GM18517 (cell line): Measurements from ENCODE around the gene CHMP4A.
A peak's percentile ranks its signal among the peaks of the same experiment; 100 is the strongest.

Source experiments
- ATAC-seq: cut with Tn5 transposase; IDR thresholded peaks from one replicate; pipeline ENCODE4 v1.9.1; 2021; ENCODE audit warnings: mild to moderate bottlenecking, moderate library complexity; ENCODE audit not compliant: unreplicated experiment

The CHMP4A gene, protein sequence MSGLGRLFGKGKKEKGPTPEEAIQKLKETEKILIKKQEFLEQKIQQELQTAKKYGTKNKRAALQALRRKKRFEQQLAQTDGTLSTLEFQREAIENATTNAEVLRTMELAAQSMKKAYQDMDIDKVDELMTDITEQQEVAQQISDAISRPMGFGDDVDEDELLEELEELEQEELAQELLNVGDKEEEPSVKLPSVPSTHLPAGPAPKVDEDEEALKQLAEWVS

DNA sequence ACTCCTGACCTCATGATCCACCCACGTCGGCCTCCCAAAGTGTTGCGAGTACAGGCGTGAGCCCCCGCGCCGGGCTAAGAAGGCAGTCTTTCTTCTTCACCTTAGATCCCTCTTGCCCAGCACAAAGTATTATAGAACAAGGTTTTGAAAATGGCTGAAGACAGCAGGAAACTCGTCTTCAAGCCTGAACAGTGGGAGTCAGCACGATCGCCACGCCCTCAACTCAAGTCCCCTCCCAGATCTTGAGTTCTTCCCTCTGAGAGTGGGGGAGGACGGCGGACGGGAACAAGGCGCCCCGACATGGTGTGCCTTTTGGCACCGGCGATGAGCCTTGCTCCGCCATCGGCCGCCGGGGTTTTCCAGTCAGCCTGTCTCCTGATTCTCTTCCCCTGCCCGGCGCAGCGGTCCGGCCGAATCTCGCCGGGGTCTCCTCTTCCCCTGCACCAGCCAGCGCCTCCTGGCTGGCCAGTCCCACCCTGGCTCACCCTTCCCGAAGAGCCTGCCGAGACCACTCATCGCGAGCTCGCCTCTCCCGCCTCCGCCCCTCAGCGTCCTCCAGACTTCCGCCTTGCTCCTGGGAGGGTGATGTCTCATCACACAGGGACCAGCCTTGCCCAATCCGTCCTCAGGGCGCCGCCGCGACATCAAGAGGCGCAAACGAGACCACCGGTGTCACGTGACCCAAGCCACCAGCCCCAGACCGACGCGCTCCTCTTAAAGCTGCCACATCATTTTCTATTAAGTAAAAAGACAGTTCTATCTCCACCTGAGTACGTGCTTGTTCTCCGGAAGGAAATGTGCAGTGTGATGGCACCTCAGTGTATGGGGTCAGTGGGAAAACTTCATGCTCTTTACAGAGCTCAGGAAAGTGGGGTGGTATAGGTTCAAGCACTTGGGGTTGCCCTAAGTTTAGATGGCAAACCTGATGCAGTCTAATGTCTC lies at the start of gene CHMP4A:
Gene CHMP4A, minus strand, starts transcription at position 565 of the 942 bp plus-strand sequence. Its CDS starts 49 bp downstream, at position 516.
- ATAC-seq: peak; percentile 79

DNA sequence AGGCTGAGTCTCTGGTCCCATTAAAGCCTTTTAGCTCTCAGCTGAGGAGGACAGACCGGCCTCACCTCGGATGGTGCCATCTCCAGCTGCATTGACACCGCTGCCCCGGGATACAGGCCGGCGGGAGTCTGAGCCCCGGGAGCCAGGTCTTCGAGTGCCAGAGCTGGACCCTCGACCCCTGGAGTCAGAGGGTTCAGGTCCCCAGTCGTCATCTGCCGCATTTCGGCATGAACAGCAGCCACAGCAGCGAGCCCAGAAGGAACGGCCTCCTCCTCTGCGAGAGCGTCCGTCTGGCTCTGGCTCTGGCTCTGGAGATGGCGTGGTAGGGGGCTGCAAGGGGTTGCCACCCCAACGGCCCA lies 48.7 kb upstream of the CHMP4A start:
- no peak for ATAC-seq

DNA sequence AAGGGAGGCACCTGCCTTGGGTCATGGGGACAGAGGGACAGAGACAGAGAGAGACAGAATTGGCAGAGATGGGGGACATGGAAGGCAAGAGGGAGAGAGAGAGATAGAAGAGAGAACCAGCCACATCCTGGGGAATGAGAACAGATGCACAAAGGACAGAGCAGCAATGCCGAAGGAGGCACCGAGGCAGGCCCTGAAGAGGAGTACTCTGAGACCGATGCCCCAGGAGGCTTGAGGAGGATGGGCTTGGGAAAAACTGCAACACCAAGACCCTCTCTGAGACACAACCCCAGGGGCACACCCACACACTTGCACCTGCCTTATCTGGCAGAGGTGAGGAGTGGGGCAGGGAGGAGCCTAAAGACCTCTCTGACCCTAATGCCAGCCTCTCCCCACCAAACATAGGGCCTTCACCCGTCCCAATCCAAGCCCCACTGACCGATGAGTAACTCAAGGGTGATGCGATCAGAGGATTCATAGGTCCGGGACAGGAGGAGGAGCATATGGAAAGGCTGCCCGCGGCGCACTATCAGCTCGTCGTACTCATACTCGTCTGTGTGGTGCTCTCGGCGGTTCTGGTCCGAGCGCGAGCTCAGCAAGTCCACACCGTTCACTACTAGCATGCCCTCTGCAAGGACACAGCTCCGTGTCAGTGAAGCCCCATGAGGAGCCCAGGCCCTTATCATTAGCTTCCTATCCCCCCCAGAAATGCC lies 48.1 kb upstream of the CHMP4A start:
- ATAC-seq: no peak

DNA sequence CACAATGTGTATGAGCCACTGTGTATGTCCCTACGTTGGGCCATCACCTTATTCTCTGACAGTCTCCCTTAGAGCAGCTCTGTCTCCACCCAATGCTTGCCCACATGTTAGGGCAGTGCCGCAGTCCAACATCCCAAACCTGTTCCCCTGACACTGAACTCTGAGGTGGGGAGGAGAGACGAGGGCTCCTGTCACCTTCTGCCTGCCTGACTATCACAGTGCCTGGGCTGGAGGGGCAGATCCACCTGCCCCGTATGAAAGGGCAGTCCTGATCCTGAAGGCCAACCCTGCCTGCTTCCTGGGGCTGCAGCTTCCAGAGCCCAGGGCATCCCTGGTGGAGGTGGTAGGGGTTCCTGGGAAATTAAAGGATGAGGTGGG lies 47.5 kb upstream of the CHMP4A start:
- no peak for ATAC-seq

DNA sequence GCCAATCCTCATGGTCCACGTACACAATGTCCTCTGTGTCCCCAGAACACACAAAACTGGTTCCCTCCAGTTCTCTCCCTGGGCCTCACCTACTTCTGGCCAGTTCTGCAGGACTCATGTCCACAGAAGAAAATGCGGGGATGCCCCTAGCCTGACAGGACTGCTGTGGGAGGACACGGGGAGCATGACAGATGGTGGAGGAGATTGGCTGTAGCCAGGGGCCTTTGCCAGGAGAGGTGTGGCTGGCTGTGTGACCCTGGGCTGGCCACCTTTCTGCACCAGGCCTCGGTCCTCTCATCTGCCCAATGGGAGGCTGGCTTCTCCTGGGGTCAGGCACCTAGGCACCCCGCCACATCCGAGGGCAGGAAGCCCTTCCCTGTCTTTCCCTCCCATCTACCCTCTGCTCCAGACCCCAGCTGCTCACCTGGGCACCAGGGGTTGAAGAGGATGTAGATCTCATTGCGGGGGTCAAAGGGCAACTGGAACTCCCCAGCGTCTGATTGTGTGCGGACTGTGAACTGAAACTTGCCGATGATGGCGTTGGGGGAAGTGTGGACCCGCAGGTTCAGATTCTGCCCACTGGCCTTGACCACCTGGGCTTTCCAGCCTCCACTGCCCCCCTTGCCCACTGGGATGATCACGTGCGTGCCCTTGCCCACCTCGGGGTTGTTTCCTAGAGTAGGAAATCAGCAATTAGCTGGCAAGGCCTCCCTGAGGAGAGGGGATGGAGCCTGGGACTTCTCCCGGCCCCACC lies 46.9 kb upstream of the CHMP4A start:
- ATAC-seq: no peak

DNA sequence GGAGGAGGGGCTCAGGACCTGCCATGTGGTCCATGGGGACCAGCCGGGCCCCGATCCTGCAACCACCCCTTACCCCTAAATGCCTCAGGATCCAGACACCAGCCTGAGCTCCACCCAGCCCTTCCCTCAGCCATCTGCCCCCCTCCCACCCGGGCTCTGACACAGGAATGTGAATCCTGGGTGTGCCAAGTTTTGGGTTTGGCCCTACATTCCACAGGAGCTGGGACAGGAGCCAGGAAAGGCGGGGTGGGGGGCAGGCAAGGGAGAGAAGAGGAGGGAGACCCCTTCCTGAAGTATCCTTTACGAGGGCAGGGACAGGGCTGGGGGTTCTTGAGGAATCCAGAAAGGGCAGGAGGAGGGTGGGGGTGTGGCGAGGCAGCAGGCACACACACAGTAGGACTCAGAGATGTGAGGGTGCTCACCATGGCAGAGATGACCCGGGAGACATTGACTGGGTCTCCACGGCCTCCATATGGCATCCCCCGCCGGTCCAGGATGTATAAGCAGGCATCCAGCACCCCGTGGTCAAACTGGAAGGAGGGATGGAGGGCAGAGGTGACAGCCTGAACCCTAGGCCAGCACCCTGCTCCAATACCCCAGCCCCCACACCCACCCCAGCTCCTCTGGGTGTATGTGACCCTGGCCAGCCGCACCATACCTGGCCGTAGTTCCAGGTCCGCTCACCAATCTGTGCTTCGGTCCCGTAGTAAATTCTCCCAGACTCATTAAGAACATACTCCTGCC lies 46.2 kb upstream of the CHMP4A start:
- no peak for ATAC-seq

DNA sequence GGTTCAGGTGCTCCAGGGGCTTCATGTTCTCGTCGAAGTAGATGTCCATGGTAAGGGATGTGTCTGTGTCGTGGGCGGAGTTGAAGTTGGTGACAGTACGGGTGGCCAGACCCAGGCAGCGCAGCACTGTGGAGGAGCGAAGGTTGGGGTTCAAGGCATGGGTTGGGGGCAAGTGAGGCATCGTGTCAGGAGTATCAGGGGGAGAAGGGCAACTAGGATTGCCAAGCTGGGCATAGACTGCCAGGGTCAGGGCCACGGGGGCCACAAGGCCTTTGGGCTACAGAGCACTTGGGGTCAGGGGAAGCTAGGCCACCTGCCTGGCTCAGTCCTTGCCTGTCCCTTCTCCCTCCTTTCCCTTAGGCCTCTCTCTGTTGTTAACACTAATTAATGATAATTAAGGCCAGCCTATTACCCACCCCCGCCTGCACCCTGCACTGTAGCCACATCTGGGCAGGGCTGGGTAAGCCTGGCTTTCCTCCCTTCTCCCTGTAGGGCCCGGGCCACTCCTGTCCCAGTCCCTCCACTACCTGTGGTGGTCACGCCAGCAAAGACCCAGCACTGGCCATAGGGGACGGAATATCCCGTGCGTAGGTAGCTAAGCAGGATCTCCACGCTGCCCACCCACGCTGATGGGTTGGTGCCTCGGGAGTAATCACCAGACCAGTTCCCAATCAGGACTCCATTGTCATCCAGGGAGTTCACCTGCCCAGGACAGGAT lies 45.4 kb upstream of the CHMP4A start:
- no peak for ATAC-seq

DNA sequence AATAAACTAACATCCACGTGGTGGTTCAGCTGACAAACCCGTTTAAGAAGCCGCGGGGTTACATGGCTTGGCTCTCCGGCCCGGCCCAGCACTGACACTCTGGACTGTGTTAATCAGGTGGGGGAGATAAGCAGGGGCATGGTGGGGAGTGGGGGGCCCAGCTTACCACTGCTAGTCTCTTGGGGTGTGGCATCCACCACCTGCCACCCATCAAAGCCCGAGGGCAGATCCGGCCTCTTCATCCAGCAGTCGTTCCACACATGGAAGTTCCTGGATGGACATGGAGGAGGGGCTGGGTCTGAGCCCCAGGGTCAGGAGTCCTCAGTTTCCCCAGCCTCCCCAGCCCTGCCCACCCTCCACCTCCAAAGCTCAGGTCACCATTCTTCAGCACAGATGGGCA lies 44.8 kb upstream of the CHMP4A start:
- ATAC-seq: no peak

DNA sequence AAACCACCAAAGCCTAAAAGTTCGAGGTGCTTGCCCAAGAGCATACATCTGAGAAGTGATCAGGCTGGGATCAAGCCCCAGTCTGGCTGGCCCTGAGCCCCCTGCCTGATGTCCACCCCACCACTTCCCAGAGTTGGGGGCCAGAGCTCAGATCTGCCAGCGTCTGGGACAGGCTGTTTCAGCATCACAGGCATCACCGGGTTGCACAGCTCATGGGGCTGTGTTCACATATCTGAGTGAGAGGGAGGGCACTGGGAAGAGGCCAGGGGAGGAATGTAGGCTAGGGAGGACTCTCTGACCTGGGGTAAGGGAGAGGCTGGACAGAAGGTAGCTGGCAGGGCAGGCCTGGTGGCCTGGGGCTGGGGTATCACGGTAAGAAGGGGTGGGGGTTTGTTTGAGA lies 43.7 kb upstream of the CHMP4A start:
- ATAC-seq: no peak

DNA sequence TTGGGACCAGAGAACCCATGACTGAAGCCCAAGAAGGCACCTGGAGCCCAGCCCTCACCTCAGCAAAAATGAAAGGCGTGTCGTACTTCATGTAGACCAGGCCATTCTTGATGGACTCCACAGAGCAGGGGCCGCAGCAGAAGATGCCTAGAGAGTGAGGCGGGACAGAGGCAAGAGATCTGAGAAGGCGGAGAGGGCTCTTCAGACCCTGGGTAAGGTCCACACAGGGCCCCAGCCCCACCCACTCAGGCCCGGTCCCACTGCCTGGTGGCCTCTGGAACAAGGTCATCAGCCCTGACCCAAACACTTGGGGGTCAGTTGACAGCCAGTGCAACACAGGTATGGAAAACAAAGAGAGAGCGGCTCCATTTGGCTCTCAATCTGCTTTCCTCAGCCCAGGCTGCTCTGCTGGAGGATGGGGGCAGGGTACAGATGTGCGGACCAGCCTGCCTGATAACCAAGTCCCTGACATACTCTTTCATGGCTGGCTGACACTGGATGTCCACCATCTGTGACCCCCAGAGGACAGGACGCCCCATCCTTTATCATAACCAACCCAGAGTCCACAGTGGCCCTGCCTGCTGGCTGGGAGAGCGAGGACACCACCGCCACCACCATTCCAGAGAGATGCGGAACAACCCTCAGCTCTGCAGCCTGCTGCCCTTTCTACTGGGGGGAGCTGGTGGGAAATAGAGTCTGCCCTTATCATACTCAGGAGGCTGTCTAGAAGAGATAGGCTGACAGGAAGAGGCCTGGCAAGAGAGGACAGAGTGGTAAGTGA lies 42.8 kb upstream of the CHMP4A start:
- ATAC-seq: no peak

DNA sequence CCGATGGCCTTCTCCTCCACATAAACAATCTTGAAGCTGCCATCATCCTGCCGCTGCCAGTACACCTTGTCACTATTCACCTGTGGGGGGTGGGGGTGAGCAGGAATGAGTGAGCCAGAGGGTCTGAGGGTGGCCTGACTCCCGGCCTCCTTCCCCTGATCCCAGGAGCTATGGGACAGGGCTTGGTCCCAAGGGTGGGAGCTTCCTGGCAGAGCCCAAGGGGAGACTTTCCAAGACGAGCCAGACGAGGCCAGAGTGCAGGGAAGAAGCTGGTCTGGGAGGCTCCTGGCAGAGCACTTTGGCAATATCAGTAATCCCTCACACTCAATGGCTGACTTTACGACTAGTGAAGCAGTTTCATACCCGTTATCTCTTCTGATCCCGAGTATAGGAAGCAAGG lies 42.1 kb upstream of the CHMP4A start:
- no peak for ATAC-seq

DNA sequence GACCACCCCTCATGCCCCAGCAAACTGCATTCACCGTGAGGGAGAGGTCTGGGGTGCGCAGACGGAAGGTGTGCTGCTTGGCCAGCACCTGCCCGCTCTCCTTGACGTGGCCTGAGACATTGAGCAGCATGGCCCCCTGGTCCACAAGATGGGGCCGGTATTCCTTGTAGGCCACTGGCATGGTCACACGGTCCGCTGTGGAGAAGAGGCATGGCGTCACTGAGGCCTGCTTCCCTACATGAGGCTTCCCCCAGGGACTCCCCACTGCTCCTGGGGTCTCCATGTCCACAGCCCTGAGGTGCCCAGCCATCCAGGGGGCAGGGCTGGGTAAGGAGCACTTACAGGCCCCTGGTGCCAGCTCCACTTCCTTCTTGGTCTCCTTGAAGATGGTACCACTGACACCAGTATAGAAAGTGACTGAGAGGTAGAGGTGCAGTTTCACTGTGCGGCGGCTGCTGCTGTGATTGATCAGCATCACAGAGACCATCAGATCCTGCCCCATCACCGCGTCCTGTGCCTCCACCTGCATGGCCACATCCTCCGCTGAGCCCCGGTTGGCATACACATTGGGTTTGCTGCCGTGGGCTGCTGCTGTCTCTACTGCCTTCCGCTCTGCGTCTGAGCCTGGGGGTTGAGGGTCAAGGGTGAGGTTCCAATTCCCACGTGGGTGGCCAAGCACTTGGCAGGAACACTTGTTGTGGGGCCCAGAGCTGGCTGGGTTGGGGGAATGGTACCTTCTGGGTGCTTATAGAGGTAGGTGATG lies 41.5 kb upstream of the CHMP4A start:
- ATAC-seq: no peak

DNA sequence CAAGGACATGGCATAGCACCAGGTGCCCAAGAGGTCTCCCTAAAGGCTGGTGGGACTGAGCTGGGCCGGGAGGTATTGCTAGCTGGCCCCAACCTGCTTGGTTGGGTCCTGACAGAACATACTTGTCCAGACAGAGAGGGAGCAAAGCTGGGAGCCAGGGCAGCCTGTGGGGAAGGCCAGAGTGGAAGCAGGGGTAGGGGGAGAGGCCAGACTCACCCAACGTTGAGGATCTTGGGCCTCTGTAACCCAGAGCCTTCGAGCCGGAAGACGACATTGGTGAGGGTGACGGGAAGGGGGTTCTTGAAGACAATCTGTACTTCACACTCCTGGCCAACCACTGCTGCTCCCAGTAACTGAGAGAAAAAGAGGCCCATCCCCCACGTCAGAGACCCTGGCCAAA lies 40.6 kb upstream of the CHMP4A start:
- no peak for ATAC-seq

DNA sequence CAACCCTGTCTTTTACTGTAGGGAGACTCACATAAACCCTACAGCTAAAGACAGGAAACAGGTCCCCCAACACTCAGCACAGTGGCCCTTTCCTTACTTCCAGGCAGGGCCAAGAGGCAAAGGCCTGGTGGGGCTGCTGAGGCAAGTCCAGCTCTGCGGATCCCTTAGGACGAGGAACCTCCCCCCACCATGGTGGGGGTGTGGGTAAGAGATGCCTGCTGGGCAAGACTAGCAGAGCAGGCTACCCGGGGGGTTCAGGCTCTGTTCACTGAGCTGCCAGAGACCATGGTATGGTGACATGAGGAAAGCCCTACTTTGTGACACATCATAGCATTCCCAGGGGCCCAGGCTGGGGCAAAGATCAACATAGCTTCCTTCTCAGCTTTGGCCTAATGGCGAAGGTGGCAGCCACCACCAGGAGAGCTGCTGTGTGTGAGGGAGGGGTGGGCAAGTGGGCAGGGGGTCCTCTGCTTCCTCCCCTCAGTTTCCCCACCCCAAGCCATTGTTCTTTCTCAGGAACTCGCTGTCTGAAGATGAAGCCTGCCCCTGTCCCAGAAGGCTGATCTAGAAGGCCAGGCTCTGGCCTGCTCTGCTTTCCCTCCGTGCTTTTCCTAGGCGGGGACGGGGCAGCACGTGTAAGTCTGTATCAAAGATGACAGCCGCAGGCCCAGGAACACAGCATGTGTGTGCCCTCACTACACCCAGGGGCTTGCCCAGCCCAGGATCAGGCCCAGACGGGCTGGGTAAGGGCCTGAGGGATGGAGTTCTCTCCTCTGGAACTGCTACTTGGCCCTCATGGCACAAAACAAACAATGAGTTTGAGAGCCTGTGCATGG lies 39.2 kb upstream of the CHMP4A start:
- no peak for ATAC-seq

DNA sequence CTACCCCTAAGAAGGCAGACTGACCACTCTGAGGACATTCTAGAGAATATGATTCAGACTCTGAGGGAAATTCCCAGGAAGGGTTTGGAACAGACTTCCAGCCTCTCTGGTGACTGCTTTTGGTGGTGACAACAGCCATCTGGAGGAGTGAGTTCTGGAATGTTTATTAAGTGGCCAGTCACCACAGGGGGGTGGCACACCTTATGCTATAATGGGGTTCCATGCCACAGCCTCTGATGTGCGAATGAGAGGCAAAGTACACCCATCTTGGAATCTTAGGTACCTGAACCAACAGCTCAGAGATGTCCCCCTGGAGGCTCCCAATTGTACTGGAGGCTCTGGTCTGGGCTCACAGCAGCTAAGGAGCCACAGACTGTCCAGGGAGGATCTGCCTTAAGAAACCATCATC lies 38.6 kb upstream of the CHMP4A start:
- ATAC-seq: no peak

DNA sequence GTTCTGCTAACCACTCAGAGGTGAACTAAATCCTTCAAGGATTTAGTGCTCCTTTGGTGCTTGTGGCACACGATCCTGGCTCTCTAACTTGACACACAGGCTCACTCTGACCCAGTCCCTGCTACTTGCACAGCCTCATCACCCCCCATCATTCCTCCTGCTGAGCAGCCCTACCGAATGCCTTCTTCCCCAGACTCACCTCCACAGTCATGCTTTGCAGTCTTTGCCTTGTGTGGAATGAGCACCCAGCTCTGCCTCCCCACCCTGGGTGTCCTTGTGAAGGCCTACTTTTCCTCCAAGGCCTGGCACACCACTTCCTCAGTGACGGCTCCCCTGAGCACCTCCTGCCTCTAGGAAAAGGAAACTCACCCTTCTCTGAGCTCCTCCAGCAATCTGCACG lies 37.1 kb upstream of the CHMP4A start:
- no peak for ATAC-seq
